Measurements from ENCODE around the gene MTX1. TPM values are rescaled to one million over a fixed set of nuclear protein-coding genes. Genes with fewer than 3 reads are reported as not detected.
A peak's percentile ranks its signal among the peaks of the same experiment; 100 is the strongest.

The MTX1 gene
- total and polyA plus RNA-seq, 4 donors = 25.6 to 72.1 (median 58.3) TPM

GRCh38 chr1:155181371-155182051 is 27.0 kb upstream of the MTX1 start:
- Histone ChIP-seq H3K4me1 (ENCODE audit: control insufficient read depth in 5 of 5, insufficient read depth in 5 of 5, low read length in 5 of 5) (peaks cover 0 to 19% (median 5%) of the 10 kb centered on the region in 5 donors), H3K4me3 (no peak overlapping the region), H3K9ac (ENCODE audit: insufficient read depth in 1 of 2, low read length in 2 of 2) (no peak overlapping the region), H3K27me3 (ENCODE audit: control insufficient read depth in 3 of 3, insufficient read depth in 3 of 3, low read length in 2 of 3) (no peaks in the 10 kb centered on the region), H3K27ac (ENCODE audit: low read depth in 1 of 2, low read length in 1 of 2) (peak overlapping the region in 1 of 2 donors; percentile 42), H3K36me3 (ENCODE audit: control insufficient read depth in 4 of 4, insufficient read depth in 4 of 4, low read length in 4 of 4) (no peaks in the 10 kb centered on the region), H3K9me3 (ENCODE audit: control insufficient read depth in 4 of 4, insufficient read depth in 3 of 4, low read length in 3 of 4) (peaks cover 0 to 2% (median 0%) of the 10 kb centered on the region in 4 donors)
- no peak for TF ChIP-seq CTCF (IDR thresholded peaks at IDR 0.05; ENCODE audit: control extremely low read depth, extremely low read depth)
- DNase-seq (no peak), ATAC-seq (ENCODE audit: insufficient read depth, low FRiP score) (no peak)
- WGBS, 2 donors = 94 to 97% methylated on average over 18 of the region's 18 CpGs

- H3K4me3 ChIP-seq = no peak overlapping the region
- no peak for TF ChIP-seq CTCF (IDR thresholded peaks at IDR 0.05; ENCODE audit: control extremely low read depth, extremely low read depth)
- 86 to 88% methylated on average over 7 of the region's 7 CpGs for WGBS, 2 donors
- no peaks in the 10 kb centered on the region for H3K27me3 ChIP-seq (ENCODE audit: control insufficient read depth in 3 of 3, insufficient read depth in 3 of 3, low read length in 2 of 3)
- DNase-seq = no peak
- peaks cover 0 to 15% (median 5%) of the 10 kb centered on the region in 5 donors for H3K4me1 ChIP-seq (ENCODE audit: control insufficient read depth in 5 of 5, insufficient read depth in 5 of 5, low read length in 5 of 5)
- peak overlapping the region in 1 of 2 donors; percentile 42 for H3K27ac ChIP-seq (ENCODE audit: low read depth in 1 of 2, low read length in 1 of 2)
- no peaks in the 10 kb centered on the region for H3K36me3 ChIP-seq (ENCODE audit: control insufficient read depth in 4 of 4, insufficient read depth in 4 of 4, low read length in 4 of 4)
- H3K9me3 ChIP-seq (ENCODE audit: control insufficient read depth in 4 of 4, insufficient read depth in 3 of 4, low read length in 3 of 4) = peaks cover 0 to 2% (median 0%) of the 10 kb centered on the region in 4 donors
- no peak for ATAC-seq (ENCODE audit: insufficient read depth, low FRiP score)
- no peak overlapping the region for H3K9ac ChIP-seq (ENCODE audit: insufficient read depth in 1 of 2, low read length in 2 of 2)
These were observed 26.4 kb upstream of the MTX1 start for GRCh38 chr1:155182052-155182550.

GRCh38 chr1:155183775-155184221 is 24.7 kb upstream of the MTX1 start:
- WGBS, 2 donors = 79 to 85% methylated on average over 20 of the region's 20 CpGs
- no peak for TF ChIP-seq CTCF (IDR thresholded peaks at IDR 0.05; ENCODE audit: control extremely low read depth, extremely low read depth)
- DNase-seq (no peak), ATAC-seq (ENCODE audit: insufficient read depth, low FRiP score) (no peak)
- Histone ChIP-seq H3K9me3 (ENCODE audit: control insufficient read depth in 4 of 4, insufficient read depth in 3 of 4, low read length in 3 of 4) (peaks cover 0 to 2% (median 0%) of the 10 kb centered on the region in 4 donors), H3K27me3 (ENCODE audit: control insufficient read depth in 3 of 3, insufficient read depth in 3 of 3, low read length in 2 of 3) (no peaks in the 10 kb centered on the region), H3K36me3 (ENCODE audit: control insufficient read depth in 4 of 4, insufficient read depth in 4 of 4, low read length in 4 of 4) (no peaks in the 10 kb centered on the region), H3K4me3 (no peak overlapping the region), H3K27ac (ENCODE audit: low read depth in 1 of 2, low read length in 1 of 2) (no peak overlapping the region), H3K9ac (ENCODE audit: insufficient read depth in 1 of 2, low read length in 2 of 2) (no peak overlapping the region), H3K4me1 (ENCODE audit: control insufficient read depth in 5 of 5, insufficient read depth in 5 of 5, low read length in 5 of 5) (peaks cover 0 to 12% (median 5%) of the 10 kb centered on the region in 5 donors)
